Glomerular visceral epithelial cell (primary cell): Measurements from ENCODE around the gene MCC.
"Not testable (repeated sequence)": the region's sequence is repeated elsewhere in the genome, so short reads cannot be mapped to it uniquely, and the experiment has no call there.

Experiments
- DNase-seq: peaks from one replicate; pipeline ENCODE4 v3.0.0-alpha.2; 2016; ENCODE audit errors: extremely low spot score

Gene MCC

GRCh38 chr5:113490317-113490716 lies 2.1 kb upstream of the MCC start:
- no peak for DNase-seq

- DNase-seq, result peak; percentile 98
Observed at GRCh38 chr5:113489299-113489698, 1.0 kb upstream of the MCC start.

DNA sequence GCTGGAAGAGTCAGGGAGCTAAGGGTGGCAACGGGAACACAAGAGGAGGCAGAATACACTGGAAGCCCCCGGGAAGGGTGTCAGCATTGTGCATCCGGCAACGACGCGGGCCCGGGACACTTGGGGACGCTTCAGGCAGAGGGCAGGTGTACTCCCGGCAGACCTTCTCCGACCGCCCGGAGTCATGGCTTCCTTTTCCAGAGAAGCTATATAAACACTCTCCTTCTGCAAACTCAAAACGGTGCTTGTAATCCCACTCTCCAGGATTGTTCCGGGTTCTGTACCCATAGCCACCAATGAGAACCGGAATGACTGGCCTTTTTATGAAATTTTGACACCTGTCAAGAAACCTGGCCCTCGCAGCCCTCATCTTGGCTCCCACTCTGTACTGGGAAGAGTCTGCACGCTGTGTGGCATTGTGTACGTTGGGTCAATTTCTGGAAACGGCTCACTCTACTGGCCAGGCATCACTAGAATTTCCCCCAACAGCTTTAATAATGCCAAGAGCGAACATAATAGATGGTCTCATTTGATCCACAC lies 462 bp upstream of the MCC start:
- no peak for DNase-seq

GRCh38 chr5:113487416-113487780 lies 855 bp downstream of the MCC start:
- no peak for DNase-seq

DNA sequence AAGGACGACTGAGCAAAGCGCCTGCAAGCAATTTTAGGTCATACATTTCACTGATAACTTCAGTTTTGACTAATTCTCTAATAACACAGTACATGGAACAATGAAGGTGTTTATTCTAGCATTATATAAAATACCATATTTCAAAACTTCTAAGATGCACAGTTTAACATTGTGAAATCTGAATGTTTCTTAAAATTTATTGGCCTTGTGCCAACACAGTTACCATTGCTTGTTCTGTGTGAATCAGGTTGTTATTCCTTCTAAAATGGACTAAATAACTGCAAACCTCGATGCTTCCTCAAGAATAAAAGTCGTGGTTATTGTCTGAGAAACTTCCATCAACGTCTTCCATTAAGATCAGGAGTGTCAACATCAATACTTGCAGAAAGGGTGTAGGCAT lies 8.0 kb downstream of the MCC start:
- no peak for DNase-seq

- DNase-seq, result no peak
Observed at GRCh38 chr5:113478691-113479090, 9.6 kb downstream of the MCC start.

GRCh38 chr5:113474100-113474728 lies 14.0 kb downstream of the MCC start:
- no peak for DNase-seq

DNA sequence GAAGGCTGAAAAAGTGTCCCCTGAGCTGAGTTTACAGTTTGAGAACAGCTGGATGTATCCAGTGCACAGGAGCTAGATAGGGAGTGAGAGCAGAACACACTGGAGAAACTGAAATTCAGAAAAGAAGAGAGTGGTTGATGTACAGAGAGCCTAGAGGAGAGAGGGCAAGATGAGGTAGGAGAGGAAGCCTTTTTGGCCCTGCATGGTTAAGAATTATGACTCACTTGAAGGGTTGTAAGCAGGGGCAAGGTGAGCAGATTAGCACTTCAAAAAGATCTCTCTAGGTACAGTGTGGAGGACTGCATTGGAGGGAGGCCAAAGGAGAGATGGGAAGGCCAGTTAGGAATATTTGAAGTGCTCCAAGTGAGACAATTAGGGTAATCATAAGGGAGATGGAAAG lies 25.2 kb downstream of the MCC start:
- DNase-seq, result no peak

GRCh38 chr5:113457106-113457505 lies 31.1 kb downstream of the MCC start:
- DNase-seq, result not testable (repeated sequence)

- no peak for DNase-seq
Observed at GRCh38 chr5:113452941-113453340, 35.3 kb downstream of the MCC start.

- no peak for DNase-seq
Observed at GRCh38 chr5:113451797-113452196, 36.5 kb downstream of the MCC start.

GRCh38 chr5:113450929-113451328 lies 37.3 kb downstream of the MCC start:
- no peak for DNase-seq

- DNase-seq, result no peak
Observed at GRCh38 chr5:113450462-113450861, 37.8 kb downstream of the MCC start.

- no peak for DNase-seq
Observed at GRCh38 chr5:113448252-113448651, 40.0 kb downstream of the MCC start.

GRCh38 chr5:113447498-113448050 lies 40.7 kb downstream of the MCC start:
- no peak for DNase-seq

GRCh38 chr5:113446358-113446927 lies 41.8 kb downstream of the MCC start:
- no peak for DNase-seq

DNA sequence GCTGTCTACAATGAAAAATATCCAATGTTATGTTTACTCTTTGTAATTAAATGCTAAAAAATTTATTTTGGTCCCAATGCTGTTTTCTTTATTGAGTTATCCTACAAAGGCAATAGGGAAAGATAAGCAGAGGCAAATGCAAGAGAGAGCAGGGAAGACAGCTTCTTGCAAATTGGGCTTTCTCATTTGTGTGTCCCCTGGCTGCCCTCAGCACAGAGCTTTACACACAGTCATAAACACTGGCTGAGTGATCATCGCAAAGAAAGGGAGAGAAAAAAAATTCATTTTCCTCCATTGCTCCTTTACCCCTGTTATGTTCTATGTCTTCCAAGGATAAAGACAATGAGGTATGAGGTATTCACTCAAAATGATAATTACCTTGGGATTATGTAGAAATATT lies 51.1 kb downstream of the MCC start:
- DNase-seq, result no peak

GRCh38 chr5:113435575-113435974 lies 52.7 kb downstream of the MCC start:
- no peak for DNase-seq

- no peak for DNase-seq
Observed at GRCh38 chr5:113434889-113435288, 53.4 kb downstream of the MCC start, which contains the start of gene TSSK1B. TSS of gene TSSK1B (minus strand) at chr5:113434989. CDS start at chr5:113434839, 150 bp downstream.

GRCh38 chr5:113433862-113434612 lies 54.2 kb downstream of the MCC start:
- no peak for DNase-seq

DNA sequence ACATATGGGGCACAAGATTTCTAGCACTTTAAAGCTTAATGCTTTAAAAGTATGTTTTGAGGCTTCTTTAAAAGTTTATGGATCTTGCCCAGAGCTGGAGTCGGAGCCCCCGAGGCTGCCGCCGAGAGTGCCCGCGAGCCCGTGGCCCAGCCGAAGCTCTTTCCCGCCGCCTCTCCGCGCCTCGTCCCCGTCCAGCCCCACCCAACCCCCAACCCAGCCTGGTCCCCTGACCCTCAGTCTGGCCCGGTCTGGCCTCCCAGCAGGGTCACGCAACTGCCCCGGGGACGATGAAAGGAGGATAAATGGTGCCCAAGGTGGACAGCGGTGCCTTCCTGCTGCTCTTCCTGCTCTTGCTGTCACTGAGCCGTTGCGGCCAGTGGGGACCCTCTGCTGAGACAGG lies 55.2 kb downstream of the MCC start:
- no peak for DNase-seq

DNA sequence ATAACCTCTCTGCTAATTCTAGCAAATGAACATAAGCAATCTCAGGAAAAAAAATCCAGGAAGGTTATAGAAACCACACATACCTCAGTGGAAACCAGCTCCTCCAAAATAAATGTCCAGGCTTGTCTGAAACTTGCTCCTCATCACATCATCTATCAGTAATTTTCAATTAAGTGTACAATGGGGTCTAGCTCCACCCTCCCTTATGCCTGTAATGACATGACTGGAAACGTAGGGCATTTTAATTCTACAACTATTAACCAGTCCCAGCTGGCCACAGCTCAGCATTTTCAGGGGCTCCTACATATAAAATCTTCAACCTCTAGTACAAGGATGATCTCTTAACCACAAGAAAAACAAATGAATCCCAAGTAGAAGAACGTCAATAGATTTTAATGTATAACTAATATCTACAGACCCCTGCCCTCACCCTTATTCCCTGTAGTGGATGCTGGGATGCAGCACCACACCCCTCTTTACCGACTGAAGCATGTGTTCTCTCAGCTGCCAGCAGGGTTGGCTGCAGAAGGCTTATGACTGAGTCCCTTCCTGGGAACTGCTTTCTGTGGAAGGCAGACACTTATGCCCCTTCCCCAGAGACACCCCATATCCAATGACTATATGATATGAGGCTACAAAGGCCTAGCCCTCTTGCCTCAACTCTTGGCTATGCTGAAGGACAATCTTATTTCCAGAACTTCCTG lies 60.2 kb downstream of the MCC start:
- no peak for DNase-seq
